ENCODE data around the gene SPAG17.

- no peak for TF ChIP-seq CTCF (IDR thresholded peaks at IDR 0.05)
- no peak for TF ChIP-seq POLR2A (IDR thresholded peaks at IDR 0.05)
These were observed 61.0 kb downstream of the SPAG17 start for GRCh38 chr1:118124064-118124463.
